ENCODE data around the gene PVALB.

PVALB gene

GRCh38 chr22:36816636-36817524 is at the start of gene PVALB:
Gene PVALB, minus strand, starts transcription at chr22:36817035. Its CDS starts 30 bp downstream, at chr22:36817005.
- DNase-seq, result peak in 1 of 2 experiments; percentile 24

- DNase-seq, result no peak
These were observed 48.5 kb upstream of the PVALB start for GRCh38 chr22:36865346-36865745.

GRCh38 chr22:36864454-36865215 is 47.8 kb upstream of the PVALB start:
- no peak for DNase-seq

- no peak for DNase-seq
These were observed 47.1 kb upstream of the PVALB start for GRCh38 chr22:36863979-36864378.

GRCh38 chr22:36863281-36863680 is 46.4 kb upstream of the PVALB start:
- no peak for DNase-seq

- DNase-seq, result no peak
These were observed 45.7 kb upstream of the PVALB start for GRCh38 chr22:36862251-36863242.

GRCh38 chr22:36860821-36861659 is 44.2 kb upstream of the PVALB start, which contains the start of gene NCF4:
Gene NCF4, plus strand, starts transcription at chr22:36861006. Its CDS starts 166 bp downstream, at chr22:36861172.
- no peak for DNase-seq

GRCh38 chr22:36860438-36860820 is 43.6 kb upstream of the PVALB start:
- DNase-seq, result no peak

- no peak for DNase-seq
These were observed 43.2 kb upstream of the PVALB start for GRCh38 chr22:36860017-36860416.

- DNase-seq, result no peak
These were observed 42.1 kb upstream of the PVALB start for GRCh38 chr22:36858966-36859365.

GRCh38 chr22:36858156-36858555 is 41.3 kb upstream of the PVALB start:
- no peak for DNase-seq

GRCh38 chr22:36856792-36857135 is 39.9 kb upstream of the PVALB start:
- no peak for DNase-seq

GRCh38 chr22:36856121-36856791 is 39.4 kb upstream of the PVALB start:
- peak; percentile 77 to 84 for DNase-seq

GRCh38 chr22:36855478-36855877 is 38.6 kb upstream of the PVALB start:
- no peak for DNase-seq

- DNase-seq, result peak; percentile 31 to 62
These were observed 36.7 kb upstream of the PVALB start for GRCh38 chr22:36853407-36854099.

GRCh38 chr22:36852056-36852973 is 35.5 kb upstream of the PVALB start:
- DNase-seq, result no peak

- no peak for DNase-seq
These were observed 33.8 kb upstream of the PVALB start for GRCh38 chr22:36850682-36851081.

- no peak for DNase-seq
These were observed 33.2 kb upstream of the PVALB start for GRCh38 chr22:36850056-36850455.

GRCh38 chr22:36846949-36847348 is 30.1 kb upstream of the PVALB start:
- no peak for DNase-seq
